PFSK-1 (cell line): ENCODE results near the gene COL11A2.

Source experiments
- FOXP2 ChIP-seq: optimal IDR thresholded peaks from 2 replicates; pipeline ENCODE3; 2011; ENCODE audit warnings: borderline replicate concordance, control low read depth, inconsistent platforms; ENCODE audit not compliant: insufficient read depth; ENCODE audit errors: extremely low read length, extremely low read depth
- POLR2AphosphoS5 ChIP-seq: IDR thresholded peaks from 2 replicates; pipeline ENCODE4 v1.6.1; 2012; ENCODE audit warnings: low read depth, mild to moderate bottlenecking, control low read depth, low read length, moderate library complexity
- SIN3A ChIP-seq: IDR thresholded peaks from 2 replicates; pipeline ENCODE4 v1.6.1; 2012; ENCODE audit warnings: mild to moderate bottlenecking, low read length, moderate library complexity, borderline replicate concordance; ENCODE audit not compliant: insufficient read depth
- TAF1 ChIP-seq: IDR thresholded peaks from 2 replicates; pipeline ENCODE4 v1.6.1; 2012; ENCODE audit warnings: low read length, control low read depth, borderline replicate concordance; ENCODE audit not compliant: insufficient read depth
- TF ChIP-seq, protein P1 (sequence below), 2 experiments: IDR thresholded peaks; 2 replicates each; pipeline versions ENCODE4 v1.6.1 to v1.8.0; 2011 to 2012; ENCODE audit warnings: low read depth in 2 of 2, low read length in 2 of 2, control low read depth in 1 of 2, inconsistent platforms in 1 of 2, mild to moderate bottlenecking in 1 of 2, moderate library complexity in 1 of 2; ENCODE audit not compliant: insufficient read depth in 1 of 2

Gene COL11A2

DNA sequence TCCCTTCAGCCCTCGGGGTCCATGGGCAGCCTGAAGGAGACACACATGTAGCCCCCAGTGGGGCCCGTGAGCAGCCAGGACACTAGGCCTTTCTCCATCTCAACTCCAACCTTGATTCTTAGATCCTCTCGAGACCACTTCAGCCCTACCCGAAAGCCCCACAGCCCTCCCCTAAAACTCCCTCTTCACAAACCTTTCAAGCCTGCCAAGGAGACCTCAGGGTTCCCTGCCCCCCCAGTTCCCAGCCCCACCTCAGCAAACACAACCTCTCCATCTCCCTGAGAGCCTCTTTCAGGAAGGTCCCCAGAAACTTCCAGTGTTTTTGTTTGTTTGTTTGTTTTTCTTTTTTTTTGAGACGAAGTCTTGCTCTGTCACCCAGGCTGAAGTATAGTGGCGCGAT is 11.1 kb downstream of the COL11A2 start:
- no peak for TF ChIP-seq POLR2AphosphoS5
- TF ChIP-seq SIN3A: no peak
- TF ChIP-seq, protein P1, sequence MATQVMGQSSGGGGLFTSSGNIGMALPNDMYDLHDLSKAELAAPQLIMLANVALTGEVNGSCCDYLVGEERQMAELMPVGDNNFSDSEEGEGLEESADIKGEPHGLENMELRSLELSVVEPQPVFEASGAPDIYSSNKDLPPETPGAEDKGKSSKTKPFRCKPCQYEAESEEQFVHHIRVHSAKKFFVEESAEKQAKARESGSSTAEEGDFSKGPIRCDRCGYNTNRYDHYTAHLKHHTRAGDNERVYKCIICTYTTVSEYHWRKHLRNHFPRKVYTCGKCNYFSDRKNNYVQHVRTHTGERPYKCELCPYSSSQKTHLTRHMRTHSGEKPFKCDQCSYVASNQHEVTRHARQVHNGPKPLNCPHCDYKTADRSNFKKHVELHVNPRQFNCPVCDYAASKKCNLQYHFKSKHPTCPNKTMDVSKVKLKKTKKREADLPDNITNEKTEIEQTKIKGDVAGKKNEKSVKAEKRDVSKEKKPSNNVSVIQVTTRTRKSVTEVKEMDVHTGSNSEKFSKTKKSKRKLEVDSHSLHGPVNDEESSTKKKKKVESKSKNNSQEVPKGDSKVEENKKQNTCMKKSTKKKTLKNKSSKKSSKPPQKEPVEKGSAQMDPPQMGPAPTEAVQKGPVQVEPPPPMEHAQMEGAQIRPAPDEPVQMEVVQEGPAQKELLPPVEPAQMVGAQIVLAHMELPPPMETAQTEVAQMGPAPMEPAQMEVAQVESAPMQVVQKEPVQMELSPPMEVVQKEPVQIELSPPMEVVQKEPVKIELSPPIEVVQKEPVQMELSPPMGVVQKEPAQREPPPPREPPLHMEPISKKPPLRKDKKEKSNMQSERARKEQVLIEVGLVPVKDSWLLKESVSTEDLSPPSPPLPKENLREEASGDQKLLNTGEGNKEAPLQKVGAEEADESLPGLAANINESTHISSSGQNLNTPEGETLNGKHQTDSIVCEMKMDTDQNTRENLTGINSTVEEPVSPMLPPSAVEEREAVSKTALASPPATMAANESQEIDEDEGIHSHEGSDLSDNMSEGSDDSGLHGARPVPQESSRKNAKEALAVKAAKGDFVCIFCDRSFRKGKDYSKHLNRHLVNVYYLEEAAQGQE (IDR thresholded peaks at IDR 0.05; ENCODE audit: insufficient read depth in 1 of 2, low read depth in 2 of 2, low read length in 2 of 2): no peak
- no peak for TF ChIP-seq TAF1
- no peak for TF ChIP-seq FOXP2

DNA sequence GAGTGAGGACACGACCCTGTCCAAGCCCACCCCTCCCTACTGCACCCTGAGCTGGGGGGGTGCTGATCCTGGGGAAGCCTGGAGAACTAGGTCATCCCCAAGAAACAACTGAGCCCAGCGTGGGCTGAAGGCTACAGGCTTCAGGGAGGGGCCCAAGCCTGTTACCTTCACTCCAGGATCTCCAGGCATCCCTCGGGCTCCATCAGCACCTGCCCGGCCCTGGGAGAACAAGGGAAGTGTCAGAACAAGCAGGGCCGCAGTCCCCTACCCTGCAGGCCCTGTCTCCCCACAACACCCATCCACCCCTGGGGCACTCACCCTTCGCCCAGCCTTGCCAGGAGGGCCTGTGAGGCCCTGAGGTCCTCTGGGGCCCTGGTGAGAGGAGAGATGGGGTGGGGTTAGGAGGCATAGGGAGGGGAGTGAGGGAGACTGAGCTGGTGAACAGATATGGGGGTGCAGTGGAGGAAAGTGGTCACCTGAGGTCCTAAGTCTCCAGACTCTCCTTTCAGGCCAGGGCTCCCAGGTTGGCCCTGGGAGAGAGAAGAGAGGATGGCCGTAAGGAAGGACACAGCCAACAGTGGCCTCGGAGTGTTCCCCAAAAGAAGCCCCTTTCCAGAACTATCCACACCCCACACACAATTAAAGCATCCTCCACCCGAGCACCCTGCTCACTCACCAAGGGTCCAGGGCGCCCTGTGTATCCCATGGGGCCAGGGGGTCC is 13.4 kb downstream of the COL11A2 start:
- TF ChIP-seq POLR2AphosphoS5: no peak
- TF ChIP-seq FOXP2: no peak
- TF ChIP-seq SIN3A: no peak
- no peak for TF ChIP-seq TAF1
- TF ChIP-seq, protein P1 (IDR thresholded peaks at IDR 0.05; ENCODE audit: insufficient read depth in 1 of 2, low read depth in 2 of 2, low read length in 2 of 2): no peak

DNA sequence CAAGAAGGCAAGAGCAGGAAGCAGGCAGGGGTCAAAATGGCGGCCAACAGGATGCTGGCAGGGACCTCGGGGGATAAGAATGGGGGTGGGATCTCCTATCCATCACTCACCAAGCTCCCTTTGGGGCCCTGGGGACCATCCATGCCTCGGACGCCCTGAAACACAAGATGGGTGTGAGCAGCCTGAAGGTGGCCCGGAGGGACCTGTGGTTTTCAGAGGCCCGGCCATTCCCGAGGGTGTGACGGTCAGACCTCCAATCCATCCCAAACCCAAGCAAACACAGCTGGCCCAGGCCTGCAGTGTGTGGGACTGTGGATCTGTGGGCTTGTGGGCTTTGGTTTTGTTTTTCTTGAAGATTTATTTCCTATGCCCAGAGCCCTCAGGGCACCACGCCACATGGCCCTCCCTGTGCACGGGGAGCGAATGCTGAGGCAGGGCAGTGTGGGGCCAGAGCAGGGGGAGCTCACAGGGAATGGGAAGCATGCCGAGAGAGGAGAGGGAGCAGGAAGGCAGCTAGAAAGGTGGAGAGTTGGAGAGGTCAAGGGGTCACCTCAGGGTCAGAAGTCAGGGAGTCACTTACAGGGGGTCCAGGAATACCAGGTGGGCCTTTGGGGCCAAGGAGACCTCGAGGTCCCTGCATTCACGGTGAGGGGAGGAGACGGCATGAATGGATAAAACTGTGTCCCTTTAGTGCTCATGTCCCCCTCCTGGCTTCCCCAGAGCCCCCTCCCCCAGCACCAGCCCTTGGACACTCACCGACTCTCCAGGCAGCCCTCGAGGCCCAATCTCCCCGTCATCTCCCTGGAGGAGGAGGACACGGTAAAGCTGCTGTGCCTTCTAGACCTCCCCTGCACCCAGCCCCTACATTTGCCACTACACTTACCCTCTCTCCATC is 14.5 kb downstream of the COL11A2 start:
- TF ChIP-seq POLR2AphosphoS5: no peak
- TF ChIP-seq FOXP2: no peak
- TF ChIP-seq, protein P1 (IDR thresholded peaks at IDR 0.05; ENCODE audit: insufficient read depth in 1 of 2, low read depth in 2 of 2, low read length in 2 of 2): no peak
- no peak for TF ChIP-seq TAF1
- TF ChIP-seq SIN3A: no peak

GRCh38 chr6:33176906-33177305 is 15.4 kb downstream of the COL11A2 start:
- TF ChIP-seq SIN3A (no peak), POLR2AphosphoS5 (no peak), TAF1 (no peak), FOXP2 (no peak)
- TF ChIP-seq, protein P1 (IDR thresholded peaks at IDR 0.05; ENCODE audit: insufficient read depth in 1 of 2, low read depth in 2 of 2, low read length in 2 of 2): no peak
